Measurements from ENCODE around the gene LRRN2. TPM values are rescaled to one million over a fixed set of nuclear protein-coding genes. Genes with fewer than 3 reads are reported as not detected.
"Not testable (repeated sequence)": the region's sequence is repeated elsewhere in the genome, so short reads cannot be mapped to it uniquely, and the experiment has no call there.

Gene LRRN2
- total RNA-seq, 1 donor from 2014 or later: 1.5 TPM

GRCh38 chr1:204574016-204574864, 111.3 kb downstream of the LRRN2 start:
- no peak for DNase-seq

- DNase-seq: no peak
Observed at GRCh38 chr1:204572923-204573922, 112.3 kb downstream of the LRRN2 start.

GRCh38 chr1:204571631-204572030, 113.9 kb downstream of the LRRN2 start:
- no peak for DNase-seq

- no peak for DNase-seq
Observed at GRCh38 chr1:204571128-204571527, 114.4 kb downstream of the LRRN2 start.

- not testable (repeated sequence) for DNase-seq
Observed at GRCh38 chr1:204570021-204570420, 115.5 kb downstream of the LRRN2 start.

GRCh38 chr1:204569478-204569877, 116.1 kb downstream of the LRRN2 start:
- no peak for DNase-seq

GRCh38 chr1:204568576-204569315, 116.8 kb downstream of the LRRN2 start:
- DNase-seq: peak; percentile 27

Small RNAs within 50 kb of the gene (small RNA-seq; reads per million reads assigned to genes)
- gene RF00601 (ENCODE audit: low replicate concordance) (not detected), gene RNA5SP75 (ENCODE audit: low replicate concordance) (not detected)

Other genes with a start within 250 kb of the LRRN2 start
- gene PIK3C2B, start 190.9 kb downstream of the LRRN2 start, total RNA-seq: 32.3 TPM
- 75.3 TPM for gene MDM4, start 169.3 kb downstream of the LRRN2 start, total RNA-seq
- 4.4 TPM for gene NFASC, start 185.1 kb upstream of the LRRN2 start, total RNA-seq